Measurements from ENCODE around the gene B3GNT9.

DNA sequence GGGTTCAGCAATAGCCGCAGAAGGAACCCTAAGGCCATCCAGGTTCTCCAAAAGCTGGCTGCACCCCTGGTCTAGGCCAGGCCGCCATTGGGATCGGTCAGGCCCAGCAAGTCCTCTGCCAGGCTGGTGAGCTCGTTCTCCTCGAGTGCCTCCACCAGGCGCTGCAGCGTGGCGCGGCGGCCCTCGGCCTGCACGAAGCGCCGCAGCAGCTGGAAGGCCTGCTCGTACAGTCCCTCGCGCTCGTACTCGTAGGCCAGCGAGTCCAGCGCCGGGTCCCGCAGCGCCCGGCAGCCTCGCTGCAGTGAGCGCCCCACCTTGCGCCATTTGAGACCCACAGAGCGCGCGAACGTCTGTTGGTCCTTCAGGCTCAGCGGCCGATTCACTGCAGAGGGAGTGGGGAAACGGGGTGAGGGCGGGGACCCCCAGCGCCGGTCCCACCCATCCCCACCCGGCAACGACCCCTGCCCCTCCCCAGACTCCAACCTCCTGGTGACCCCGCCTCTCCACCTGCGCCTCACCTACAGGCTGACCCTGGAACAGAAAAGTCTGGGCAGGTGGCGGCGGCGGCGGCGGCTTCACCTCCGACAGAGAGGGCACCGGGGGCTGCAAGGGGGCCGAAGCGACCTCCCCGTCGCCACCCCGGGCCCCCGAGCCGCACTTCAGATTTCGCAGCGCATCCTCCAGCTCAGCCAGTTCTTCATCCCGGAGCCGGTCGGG lies 3.9 kb upstream of the B3GNT9 start:
- TF ChIP-seq EZH2 (IDR thresholded peaks at IDR 0.05; ENCODE audit: insufficient read depth, poor library complexity, severe bottlenecking), result no peak
- no peak for TF ChIP-seq EZH2phosphoT487 (IDR thresholded peaks at IDR 0.05; ENCODE audit: insufficient read depth, low read depth)
